Large intestine (tissue), 3 donors: ENCODE data around the gene SPON2. TPM values are rescaled to one million over a fixed set of nuclear protein-coding genes. Genes with fewer than 3 reads are reported as not detected.

ENCODE experiments used
- DNase-seq, 2 donors: peaks; one replicate each; pipeline versions ENCODE4 v3.0.0 to v3.0.0-alpha.2; 2013
- H3K27ac ChIP-seq: one replicate; pipeline ENCODE4 v1.5.1; 2013; ENCODE audit warnings: low read length
- H3K27me3 ChIP-seq: 2 replicates; pipeline ENCODE4 v1.6.1; 2013; ENCODE audit warnings: low read length; ENCODE audit not compliant: control insufficient read depth, insufficient read depth
- H3K36me3 ChIP-seq: 2 replicates; pipeline ENCODE4 v1.6.1; 2013; ENCODE audit warnings: low read length; ENCODE audit not compliant: control insufficient read depth, insufficient read depth
- H3K4me1 ChIP-seq: one replicate; pipeline ENCODE4 v1.6.1; 2013; ENCODE audit warnings: low read length; ENCODE audit not compliant: control insufficient read depth, insufficient read depth
- H3K4me3 ChIP-seq: one replicate; pipeline ENCODE4 v1.5.1; 2013; ENCODE audit warnings: low read length
- H3K9me3 ChIP-seq: one replicate; pipeline ENCODE4 v1.6.1; 2013; ENCODE audit warnings: mild to moderate bottlenecking, low read depth, low read length, moderate library complexity; ENCODE audit not compliant: control insufficient read depth
- WGBS: methylation state at CpG from one replicate; pipeline ENCODE4 v1.1.5; 2013; ENCODE audit warnings: low lambda C conversion rate; ENCODE audit not compliant: insufficient coverage; 5-methylcytosine and 5-hydroxymethylcytosine counted together
- polyA plus RNA-seq: library from polyadenylated mRNA; unstranded; fragments of 120-200 nt; gene quantifications from one replicate; pipeline ENCODE4 v1.2.1, GENCODE V29; 2013

Gene SPON2
- polyA plus RNA-seq, 1 donor, result 54.6 TPM

DNA sequence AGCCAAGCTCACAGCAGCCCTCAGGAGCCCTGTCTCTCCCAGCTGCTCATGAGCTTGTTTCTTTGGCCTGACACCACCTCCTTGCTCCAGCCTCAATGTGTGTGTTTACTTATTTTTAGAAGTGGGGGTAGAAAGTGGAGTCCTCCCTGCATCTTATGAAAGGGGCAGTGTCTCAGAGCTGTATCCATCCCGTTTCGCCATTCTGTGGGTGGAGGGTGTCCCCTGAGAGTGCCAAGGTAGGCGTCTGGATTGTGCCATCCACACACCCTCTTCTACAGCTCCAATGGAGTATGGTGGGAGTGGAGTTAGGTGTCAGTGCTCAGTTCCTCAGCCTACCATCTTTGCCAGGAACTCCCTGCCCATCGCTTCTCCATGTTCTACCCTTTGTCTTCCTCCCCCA is 8.3 kb downstream of the SPON2 start:
- Histone ChIP-seq H3K27me3 (peaks cover 12% of the 10 kb centered on the region), H3K9me3 (no peaks in the 10 kb centered on the region), H3K27ac (no peak overlapping the region), H3K4me3 (no peak overlapping the region), H3K36me3 (peaks cover 2% of the 10 kb centered on the region), H3K4me1 (peaks cover 5% of the 10 kb centered on the region)
- DNase-seq, result no peak
- WGBS, result no CpG with 5 or more reads among the region's 4 CpGs

DNA sequence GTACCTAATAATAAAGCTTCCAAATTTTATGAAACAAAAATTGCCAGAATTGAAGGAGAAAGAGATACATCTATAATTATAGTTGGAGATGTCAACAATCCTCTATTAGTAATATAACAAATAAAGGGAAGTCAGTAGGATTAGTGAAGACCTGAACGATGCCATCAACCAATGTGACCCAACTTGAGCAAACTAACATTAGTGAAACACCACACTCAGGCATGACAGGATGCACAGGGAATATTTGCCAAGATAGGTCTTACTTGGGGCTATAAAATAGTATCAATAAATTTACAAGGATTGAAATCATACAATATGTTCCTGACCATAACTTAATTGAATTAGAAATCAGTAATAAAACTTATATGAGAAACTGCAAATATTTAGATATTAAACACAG is 12.0 kb downstream of the SPON2 start:
- Histone ChIP-seq H3K36me3 (no peaks in the 10 kb centered on the region), H3K9me3 (peaks cover 6% of the 10 kb centered on the region), H3K4me1 (no peaks in the 10 kb centered on the region), H3K4me3 (no peak overlapping the region), H3K27ac (no peak overlapping the region), H3K27me3 (peaks cover 4% of the 10 kb centered on the region)
- no peak for DNase-seq
- no CpG with 5 or more reads among the region's 1 CpG for WGBS

DNA sequence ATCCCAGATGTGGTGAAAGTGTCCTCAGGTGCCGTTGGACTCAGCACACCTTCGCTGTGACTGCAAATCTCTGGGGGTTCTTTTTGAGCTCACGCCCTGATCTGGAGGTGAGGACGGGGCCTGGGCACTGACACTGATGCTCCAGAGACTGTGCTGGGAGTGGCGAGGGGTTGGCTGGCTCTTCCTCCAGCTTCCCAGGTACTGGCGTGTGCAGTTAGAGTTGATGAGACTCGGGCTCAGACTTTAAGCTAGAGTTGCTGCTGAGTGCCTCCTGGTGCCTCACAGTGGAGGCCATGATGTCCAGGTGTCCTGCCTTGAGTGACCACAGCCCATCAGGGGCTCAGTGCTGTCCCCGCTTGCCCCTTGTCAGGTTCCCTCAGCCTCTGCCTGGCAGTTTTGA is 16.3 kb downstream of the SPON2 start:
- no peak overlapping the region for H3K27ac ChIP-seq
- H3K27me3 ChIP-seq, result peaks cover 4% of the 10 kb centered on the region
- H3K9me3 ChIP-seq, result peaks cover 6% of the 10 kb centered on the region
- no peaks in the 10 kb centered on the region for H3K4me1 ChIP-seq
- H3K36me3 ChIP-seq, result no peaks in the 10 kb centered on the region
- no peak for DNase-seq
- no peak overlapping the region for H3K4me3 ChIP-seq
- no CpG with 5 or more reads among the region's 8 CpGs for WGBS

DNA sequence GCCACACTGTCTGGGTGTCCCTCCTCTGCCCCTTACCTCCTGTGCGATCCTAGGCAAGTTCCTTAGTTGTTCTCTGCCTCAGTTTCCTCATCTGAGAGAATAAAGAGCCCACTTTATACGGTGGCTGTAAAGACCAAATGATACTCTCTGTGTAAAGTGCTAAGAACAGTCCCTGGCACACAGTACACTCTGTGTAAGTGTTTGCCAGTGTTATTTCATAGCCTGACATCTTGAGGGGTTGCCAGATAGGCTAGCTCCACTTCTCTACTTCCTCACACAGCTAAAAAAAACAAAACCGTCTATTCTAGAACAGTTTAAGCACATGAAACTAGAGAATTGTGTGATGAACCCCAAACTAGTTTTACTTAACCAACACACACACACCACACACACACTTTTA is 17.1 kb downstream of the SPON2 start:
- peaks cover 4% of the 10 kb centered on the region for H3K27me3 ChIP-seq
- H3K4me3 ChIP-seq, result no peak overlapping the region
- no CpG with 5 or more reads among the region's 3 CpGs for WGBS
- no peak for DNase-seq
- H3K4me1 ChIP-seq, result no peaks in the 10 kb centered on the region
- no peak overlapping the region for H3K27ac ChIP-seq
- no peaks in the 10 kb centered on the region for H3K36me3 ChIP-seq
- peaks cover 7% of the 10 kb centered on the region for H3K9me3 ChIP-seq

DNA sequence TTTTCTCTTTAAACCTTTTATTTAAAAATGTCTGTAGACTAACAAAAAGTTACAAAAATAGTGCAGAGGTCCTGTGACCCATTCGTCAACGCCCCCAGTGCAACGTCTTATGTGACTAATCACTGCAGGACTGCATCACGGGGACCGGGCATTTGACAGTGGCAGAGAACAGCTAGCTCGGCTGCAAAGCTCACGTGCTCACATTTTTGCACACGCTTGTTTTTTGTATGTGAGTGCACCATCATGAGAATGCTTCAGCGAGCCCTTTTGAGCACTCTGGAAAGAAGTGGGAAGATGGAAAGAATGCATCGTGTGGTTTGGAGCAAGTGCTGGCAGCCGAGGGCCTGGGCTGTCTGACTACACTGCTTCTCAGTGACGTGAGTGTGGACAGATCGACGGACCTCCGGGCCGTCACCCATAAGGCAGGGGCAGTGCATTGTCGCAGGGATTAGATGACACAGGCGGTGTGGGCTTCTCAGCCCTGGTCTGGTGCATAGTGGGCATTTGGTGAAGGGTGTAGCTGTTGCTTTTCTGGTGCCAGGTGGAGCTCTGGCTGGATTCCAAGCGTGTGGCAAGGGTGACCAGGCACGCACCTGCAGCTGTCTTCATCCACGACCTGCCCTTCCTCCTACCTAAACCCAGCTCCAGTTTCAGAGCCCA is 17.7 kb downstream of the SPON2 start:
- WGBS, result 100% methylated on average over 2 of the region's 21 CpGs
- Histone ChIP-seq H3K9me3 (peaks cover 14% of the 10 kb centered on the region), H3K27ac (no peak overlapping the region), H3K36me3 (no peaks in the 10 kb centered on the region), H3K27me3 (peaks cover 4% of the 10 kb centered on the region), H3K4me1 (no peaks in the 10 kb centered on the region), H3K4me3 (no peak overlapping the region)
- no peak for DNase-seq

DNA sequence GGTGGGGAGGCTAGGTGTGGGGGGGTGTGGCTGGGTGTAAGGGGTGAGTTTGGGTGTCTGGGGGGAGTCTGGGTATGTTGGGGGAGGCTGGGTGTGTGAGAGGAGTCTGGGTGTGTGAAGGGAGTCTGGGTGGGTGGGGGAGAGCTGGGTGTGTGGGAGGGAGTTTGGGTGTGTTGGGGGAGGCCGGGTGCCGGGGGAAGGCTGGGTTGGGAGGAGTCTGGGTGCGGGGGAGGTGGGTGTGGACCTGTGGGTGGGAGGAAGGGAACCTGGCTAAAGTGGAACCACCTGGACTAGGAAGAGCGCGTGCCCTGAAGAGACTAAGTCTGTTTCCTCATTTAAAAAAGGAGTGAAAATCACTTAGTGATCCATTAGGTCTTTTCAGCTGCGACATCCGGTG is 18.3 kb downstream of the SPON2 start:
- Histone ChIP-seq H3K9me3 (peaks cover 15% of the 10 kb centered on the region), H3K27me3 (peaks cover 4% of the 10 kb centered on the region), H3K4me1 (no peaks in the 10 kb centered on the region), H3K27ac (no peak overlapping the region), H3K4me3 (no peak overlapping the region), H3K36me3 (no peaks in the 10 kb centered on the region)
- no peak for DNase-seq
- 83% methylated on average over 2 of the region's 7 CpGs for WGBS

DNA sequence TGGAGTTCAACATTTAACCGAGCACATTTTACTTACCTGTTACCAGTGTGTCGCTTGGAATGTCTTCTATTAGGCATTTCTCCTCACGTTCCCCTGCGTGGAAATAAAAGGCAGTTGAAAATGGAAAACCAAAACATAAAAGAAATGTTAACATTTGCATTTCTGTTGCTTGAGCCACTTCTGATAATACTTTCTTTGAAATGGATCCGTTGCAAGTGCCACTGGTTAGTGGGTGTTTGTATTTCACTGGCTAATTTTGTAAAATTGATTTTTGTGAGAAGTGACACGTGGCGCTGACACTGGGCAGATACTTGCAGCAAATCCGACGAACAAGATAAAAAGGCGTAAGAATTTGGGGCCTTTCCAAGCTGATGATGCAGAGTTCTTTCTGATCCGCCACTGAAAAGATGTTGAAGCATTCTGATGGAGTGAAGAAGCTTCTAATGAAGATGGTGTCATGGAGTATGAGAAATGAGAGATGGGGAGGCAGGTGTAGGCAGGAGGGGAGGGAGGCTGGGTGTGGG is 18.8 kb downstream of the SPON2 start:
- peaks cover 4% of the 10 kb centered on the region for H3K27me3 ChIP-seq
- WGBS, result 90% methylated on average over 2 of the region's 11 CpGs
- no peaks in the 10 kb centered on the region for H3K36me3 ChIP-seq
- no peak overlapping the region for H3K4me3 ChIP-seq
- no peaks in the 10 kb centered on the region for H3K4me1 ChIP-seq
- no peak overlapping the region for H3K27ac ChIP-seq
- H3K9me3 ChIP-seq, result peaks cover 15% of the 10 kb centered on the region
- no peak for DNase-seq

DNA sequence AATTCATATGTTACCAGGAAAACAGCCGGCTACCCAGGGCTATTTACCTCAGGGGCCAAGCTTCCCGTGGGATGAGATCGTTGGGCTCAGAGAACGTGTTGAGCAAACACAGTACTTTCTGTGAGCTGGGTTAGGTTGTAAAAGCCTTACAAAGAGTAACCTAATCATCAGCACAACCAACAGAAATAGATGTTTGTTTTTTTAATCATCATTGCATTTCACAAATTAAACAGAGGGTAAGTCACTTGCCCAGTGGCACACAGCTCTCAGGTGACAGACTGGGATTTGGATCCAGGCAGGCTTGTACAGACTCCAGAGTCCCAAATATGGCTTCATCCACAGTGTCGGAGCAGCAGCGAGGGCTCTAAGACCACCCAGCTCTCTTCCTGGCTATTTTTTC is 20.1 kb downstream of the SPON2 start:
- H3K27ac ChIP-seq, result no peak overlapping the region
- no peaks in the 10 kb centered on the region for H3K36me3 ChIP-seq
- no peak for DNase-seq
- H3K4me1 ChIP-seq, result no peaks in the 10 kb centered on the region
- H3K9me3 ChIP-seq, result peaks cover 9% of the 10 kb centered on the region
- no peak overlapping the region for H3K4me3 ChIP-seq
- H3K27me3 ChIP-seq, result no peaks in the 10 kb centered on the region
- WGBS, result no CpG with 5 or more reads among the region's 6 CpGs

DNA sequence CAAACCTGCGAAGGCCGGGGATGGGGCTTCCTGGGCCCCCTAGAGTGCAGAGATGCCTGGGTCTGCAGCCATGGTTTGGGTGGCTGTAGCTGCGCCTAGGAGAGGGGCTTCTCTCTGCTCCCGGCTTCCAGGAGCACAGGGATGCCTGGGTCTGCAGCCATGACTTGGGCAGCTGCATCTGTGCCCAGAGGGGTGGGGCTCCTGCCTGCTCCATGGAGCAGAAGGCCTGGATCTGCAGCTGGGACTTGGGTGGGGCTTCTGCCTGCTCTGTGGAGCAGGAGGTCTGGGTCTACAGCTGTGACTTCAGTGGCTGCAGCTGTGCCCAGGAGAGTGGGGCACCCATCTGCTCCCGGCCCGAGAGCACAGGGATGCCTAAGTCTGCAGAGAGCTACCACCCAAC is 20.8 kb downstream of the SPON2 start:
- Histone ChIP-seq H3K4me1 (no peaks in the 10 kb centered on the region), H3K27me3 (no peaks in the 10 kb centered on the region), H3K9me3 (peaks cover 9% of the 10 kb centered on the region), H3K4me3 (no peak overlapping the region), H3K36me3 (no peaks in the 10 kb centered on the region), H3K27ac (no peak overlapping the region)
- no peak for DNase-seq
- WGBS, result no CpG with 5 or more reads among the region's 6 CpGs

DNA sequence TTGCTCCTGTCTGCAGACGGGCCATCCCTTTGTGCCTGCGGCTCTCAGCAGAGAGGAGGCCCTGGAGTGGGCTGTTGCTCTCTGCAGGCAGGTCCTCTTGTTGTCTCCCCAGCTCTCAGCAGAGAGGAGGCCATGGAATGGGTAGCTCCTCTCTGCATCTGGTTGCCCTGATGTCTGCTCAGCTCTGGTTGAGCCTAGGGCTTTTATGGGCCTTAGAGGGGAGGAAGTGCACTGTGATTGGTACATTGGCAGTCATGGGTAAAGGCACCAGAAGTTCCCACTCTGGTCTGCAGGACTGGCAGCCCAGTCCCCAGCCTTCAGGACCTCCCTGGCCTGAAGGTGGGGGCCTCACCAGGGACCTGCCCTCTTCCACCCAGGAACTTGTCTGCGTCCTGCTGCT is 21.5 kb downstream of the SPON2 start:
- Histone ChIP-seq H3K36me3 (no peaks in the 10 kb centered on the region), H3K4me3 (no peak overlapping the region), H3K27me3 (no peaks in the 10 kb centered on the region), H3K27ac (no peak overlapping the region), H3K9me3 (peaks cover 9% of the 10 kb centered on the region), H3K4me1 (no peaks in the 10 kb centered on the region)
- no peak for DNase-seq
- whole genome bisulfite sequencing, result no CpG with 5 or more reads among the region's 3 CpGs

DNA sequence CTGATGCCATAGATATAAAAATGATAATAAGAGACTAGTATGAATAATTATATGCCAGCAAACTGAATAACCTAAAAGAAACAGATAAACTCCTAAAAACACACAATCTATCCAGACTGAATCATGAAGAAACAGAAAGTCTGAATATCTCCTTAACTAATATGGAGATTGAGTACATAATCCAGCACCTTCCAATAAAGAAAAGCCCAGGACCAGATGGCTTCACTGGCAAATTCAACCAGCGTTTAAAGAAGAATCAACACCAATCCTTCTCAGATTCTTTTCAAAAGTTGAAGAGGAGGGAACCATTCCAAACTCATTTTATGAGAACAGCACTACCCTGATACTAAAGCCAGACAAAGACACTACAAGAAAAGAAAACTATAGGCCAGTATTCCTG is 32.5 kb downstream of the SPON2 start:
- no peak for DNase-seq
- no peaks in the 10 kb centered on the region for H3K9me3 ChIP-seq
- H3K4me3 ChIP-seq, result no peak overlapping the region
- peaks cover 4% of the 10 kb centered on the region for H3K4me1 ChIP-seq
- WGBS, result no CpG with 5 or more reads among the region's 1 CpG
- no peak overlapping the region for H3K27ac ChIP-seq
- H3K36me3 ChIP-seq, result no peaks in the 10 kb centered on the region
- no peaks in the 10 kb centered on the region for H3K27me3 ChIP-seq
